Ecto neural progenitor cell (in vitro differentiated cells): ENCODE measurements around the gene SUSD6.

Experiments
- DNase-seq: peaks from one replicate; pipeline ENCODE4 v3.0.0-alpha.2; 2018; ENCODE audit warnings: low spot score

The SUSD6 gene, protein sequence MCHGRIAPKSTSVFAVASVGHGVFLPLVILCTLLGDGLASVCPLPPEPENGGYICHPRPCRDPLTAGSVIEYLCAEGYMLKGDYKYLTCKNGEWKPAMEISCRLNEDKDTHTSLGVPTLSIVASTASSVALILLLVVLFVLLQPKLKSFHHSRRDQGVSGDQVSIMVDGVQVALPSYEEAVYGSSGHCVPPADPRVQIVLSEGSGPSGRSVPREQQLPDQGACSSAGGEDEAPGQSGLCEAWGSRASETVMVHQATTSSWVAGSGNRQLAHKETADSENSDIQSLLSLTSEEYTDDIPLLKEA

DNA sequence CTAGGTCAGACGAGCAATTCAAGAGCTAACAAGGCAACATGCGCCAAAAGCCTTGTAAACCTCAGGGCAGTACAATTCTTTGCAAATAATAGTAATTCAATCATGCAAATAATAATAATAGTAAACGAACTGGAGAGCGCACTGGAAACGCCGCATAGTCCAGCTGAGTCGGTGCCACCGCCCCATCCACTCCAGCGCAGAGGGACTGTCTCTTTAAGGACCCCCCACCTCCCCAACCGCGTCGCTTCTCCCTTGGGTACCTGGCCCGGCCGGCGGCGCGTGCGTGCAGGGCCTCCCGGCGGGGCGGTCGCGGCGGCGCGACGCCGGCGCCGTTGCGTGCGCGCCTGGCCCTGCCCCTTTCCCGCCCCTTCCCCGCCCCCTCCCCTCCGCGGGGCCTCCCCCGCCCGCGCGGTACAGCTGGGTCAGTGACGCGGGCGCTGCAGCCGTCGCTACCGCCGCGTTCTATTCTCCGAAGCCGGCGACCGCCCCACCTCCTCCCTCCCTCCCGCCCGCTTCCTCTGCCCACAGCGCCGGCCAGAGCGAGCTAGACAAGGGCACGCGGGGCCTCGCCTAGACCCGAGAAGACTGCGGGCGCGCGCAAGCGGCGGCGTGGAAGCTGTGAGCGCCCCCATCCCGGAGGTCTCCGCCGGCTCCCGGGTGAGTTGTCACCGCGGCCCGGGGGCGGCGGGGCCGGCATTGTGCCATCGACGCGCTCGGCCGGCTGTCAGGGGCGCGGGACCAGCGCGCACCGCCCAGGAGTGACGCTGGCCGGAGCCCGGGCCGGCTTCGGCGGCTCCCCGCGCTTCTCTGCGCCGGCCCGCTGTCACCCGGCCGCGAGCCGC lies at the start of gene SUSD6:
Gene SUSD6 (plus strand): TSS at position 425 of the 842 bp plus-strand sequence. CDS start 46,997 bp downstream, outside the sequence.
- DNase-seq, result peak; percentile 91

DNA sequence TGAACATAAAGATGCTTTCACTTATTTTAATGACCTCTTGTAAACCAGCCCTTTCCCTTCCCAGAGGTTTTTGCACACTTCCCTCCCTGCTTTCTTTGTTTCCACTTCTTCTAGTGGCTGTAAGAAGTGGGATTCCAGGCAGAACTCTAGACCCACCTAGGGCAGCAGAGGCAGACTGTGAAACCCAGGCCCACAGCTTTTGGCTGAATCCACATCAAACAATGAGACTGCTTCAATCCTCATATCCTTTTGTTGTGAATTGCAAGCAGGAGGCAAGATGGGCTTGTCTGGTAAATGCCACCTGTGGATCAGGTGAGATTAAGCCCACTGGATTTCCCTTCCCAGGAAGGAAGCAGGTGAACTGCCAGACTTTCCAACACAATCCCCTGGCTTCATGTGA lies 49.5 kb upstream of the SUSD6 start:
- no peak for DNase-seq

DNA sequence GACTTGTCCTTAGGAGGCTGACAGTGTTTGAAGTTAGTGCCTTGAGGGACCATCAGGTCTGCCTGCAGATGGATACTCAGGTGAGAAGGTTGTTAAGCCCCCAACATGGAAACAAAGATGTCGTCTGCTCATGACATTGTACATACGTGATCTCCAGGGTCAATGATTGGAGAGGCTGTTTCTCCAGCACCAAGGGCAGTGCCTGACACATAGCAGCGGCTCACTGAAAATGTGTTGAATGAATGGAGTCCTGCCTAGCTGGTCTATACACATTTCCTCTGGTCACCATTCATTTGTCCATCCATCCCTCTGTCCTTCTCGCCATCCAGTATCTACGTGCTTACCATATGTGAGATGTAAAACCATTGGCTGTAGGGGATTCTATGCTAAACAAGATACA lies 43.8 kb upstream of the SUSD6 start:
- DNase-seq, result no peak

DNA sequence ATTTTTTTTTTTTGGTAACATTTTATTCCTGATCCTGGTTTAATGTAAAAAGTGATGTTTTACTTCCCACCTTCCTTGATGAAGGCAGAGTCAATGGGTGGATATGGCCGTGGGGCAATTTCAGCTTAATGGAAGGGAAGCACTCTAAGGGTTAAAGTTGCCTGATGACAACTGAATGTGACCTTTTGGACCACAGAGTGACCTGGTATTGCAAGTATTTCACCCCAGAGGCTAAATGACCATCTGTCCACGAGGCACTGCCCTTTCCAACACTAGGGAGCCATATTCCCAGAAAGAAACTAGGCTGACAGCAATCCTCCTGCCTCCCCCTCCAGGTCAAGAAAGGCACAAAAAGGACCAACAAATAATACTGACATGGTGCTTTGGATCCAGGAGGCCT lies 41.5 kb upstream of the SUSD6 start:
- no peak for DNase-seq

DNA sequence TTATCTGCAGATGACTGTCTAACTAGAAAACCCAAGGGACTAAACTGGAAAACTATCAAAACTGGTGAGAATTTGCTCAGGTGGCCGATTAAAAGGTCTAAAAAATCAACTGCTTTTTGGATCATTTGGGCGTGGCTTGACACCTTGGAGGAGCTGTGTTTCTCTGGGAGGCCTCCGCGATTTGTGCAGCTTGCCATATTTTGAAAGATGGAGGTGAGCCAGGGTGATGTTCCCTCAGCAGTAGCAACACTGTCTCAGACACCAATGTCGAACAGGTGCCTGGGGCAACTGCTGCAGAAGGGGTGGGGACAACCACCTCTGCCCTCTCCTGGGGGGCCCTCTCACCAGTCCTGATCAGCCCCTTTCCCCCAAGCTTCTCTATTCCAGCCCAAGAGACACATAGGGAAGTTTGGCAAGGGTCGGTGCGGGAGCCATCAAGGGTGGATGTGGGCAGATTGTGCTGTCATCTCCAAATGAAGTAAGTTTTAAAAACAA lies 40.5 kb upstream of the SUSD6 start:
- no peak for DNase-seq

DNA sequence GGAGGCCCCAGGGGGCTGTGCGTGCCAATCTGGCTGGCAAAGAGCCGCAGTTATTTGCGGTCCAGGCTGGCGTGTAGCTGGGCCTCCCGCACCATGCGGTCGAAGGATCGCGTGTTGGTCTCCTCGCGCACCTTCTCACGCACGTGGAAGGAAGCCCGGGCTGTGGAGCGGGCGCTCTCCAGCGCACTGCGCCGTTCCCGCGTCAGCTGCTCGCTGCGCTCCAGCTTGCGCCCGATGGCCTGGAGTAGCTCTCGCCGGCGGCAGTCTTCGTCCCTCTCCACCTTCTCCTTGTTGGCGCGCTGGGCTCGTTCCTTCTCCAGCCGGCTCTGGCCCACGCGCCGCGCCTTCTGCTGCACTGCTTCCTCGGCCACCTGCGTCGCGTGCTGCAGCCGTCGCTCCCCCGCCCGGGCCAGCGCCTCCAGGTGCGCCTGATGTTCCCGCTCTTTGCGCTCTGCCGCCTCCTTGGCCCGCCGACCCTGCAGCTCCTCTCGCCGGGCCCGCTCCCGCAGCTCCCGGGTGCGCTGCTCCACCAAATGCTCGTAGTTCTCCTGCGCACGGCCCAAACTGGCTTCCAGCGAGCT lies 39.9 kb upstream of the SUSD6 start:
- DNase-seq, result no peak

DNA sequence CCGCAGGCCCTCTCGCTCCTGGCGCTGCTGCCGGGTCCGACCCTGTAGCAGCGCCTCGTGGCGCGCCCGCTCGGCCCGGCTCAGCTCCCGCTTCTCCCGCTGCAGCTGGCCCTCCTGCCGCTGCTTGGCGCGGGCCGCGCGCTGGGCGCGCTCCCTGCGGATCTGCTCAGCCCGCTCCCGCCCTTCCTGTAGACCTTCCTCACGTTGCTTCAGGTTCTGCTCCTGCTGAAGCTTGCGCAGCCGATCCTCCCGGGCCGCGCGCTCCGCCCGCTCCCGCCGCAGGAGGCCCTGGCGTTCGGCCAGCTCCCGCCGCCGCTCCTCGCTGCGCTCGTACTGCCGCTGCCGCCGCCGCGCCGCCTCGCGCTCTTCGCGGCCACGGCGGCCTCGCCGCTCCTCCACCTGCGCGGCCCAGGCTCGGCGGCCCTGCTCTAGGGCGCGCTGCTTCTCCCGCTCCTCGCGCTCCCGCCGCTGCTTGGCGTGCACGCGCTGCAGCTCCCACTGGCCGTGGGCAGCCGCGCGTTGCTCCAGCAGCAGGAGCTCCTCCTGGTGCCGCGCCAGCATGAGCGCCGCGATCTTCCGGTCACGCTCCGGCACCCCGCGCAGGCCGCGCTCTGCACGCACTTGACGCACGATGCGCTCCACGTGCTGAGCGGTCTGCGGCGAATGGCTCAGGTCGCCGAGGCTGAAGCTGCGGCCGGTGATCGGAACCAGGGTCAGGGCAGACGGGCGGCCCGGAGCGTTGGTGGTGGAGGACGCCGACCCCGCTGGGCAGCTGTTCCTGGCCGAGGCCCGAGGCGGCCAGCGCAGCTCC lies 39.2 kb upstream of the SUSD6 start:
- DNase-seq, result no peak

DNA sequence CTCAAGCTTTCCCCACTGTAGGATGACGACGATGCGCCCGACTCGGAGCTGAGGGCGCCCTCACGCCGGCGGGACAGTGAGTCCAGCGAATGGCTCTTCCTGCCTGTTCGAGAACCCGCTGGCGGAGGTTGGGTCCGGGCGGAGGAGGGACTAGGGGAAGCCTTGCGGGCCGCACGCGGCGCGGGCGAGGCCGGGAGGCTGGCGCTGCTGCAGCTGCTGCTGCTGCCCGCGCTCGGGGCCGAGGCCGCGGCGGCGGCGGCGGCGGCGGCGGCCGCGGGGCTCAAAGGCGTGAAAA lies 38.6 kb upstream of the SUSD6 start:
- no peak for DNase-seq

DNA sequence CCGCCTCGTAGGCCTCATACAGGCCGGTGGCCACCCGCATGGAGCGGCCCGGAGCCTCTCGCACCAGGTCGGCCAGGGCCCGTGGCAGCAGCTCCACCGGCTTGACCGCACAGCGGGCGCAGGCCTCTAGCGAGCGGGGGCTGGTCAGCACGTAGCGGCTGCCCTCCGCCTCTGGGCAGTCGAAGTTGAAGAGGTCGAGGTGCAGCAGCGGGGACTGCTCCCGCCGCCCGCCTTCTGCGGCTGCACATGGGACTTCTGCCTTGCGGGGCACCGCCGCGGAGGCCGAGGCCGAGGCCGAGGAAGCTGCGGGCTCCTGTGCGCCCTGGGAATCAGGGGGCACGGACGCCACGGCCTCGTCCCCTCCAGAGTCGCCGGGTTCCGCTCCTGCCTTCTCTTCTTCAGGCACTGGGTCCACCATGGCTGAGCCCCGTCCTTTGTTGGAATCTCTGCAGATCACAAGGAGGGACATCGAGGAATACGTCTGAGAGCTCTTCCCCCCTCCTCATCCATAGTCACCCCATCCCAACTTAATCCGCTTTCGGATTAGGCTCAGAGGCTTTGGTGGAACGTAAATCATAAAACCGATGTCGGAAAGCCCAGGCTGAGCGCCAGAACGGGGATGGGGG lies 38.1 kb upstream of the SUSD6 start:
- DNase-seq, result no peak

DNA sequence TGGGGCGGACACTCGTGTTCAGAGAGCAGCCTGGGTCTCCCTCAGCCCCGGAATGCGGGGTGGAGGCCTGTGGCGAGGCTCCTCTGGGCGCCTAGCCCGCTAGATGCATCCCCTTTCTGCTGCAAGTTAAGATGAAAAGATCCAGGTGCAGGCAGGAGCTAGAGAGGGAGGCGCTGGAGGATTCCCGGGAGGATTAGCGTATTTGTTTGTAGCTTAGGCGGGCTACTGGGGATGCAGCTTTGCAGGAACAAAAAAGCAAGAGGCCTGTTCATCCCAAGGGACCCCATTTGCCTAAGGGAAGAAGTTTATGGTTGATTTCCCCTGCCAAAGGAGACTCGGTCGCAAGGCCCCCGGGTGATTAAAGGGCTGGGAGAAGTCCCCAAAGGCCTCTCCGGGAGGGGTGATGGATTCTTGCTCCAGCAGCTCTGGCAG lies 37.5 kb upstream of the SUSD6 start:
- peak; percentile 81 for DNase-seq

DNA sequence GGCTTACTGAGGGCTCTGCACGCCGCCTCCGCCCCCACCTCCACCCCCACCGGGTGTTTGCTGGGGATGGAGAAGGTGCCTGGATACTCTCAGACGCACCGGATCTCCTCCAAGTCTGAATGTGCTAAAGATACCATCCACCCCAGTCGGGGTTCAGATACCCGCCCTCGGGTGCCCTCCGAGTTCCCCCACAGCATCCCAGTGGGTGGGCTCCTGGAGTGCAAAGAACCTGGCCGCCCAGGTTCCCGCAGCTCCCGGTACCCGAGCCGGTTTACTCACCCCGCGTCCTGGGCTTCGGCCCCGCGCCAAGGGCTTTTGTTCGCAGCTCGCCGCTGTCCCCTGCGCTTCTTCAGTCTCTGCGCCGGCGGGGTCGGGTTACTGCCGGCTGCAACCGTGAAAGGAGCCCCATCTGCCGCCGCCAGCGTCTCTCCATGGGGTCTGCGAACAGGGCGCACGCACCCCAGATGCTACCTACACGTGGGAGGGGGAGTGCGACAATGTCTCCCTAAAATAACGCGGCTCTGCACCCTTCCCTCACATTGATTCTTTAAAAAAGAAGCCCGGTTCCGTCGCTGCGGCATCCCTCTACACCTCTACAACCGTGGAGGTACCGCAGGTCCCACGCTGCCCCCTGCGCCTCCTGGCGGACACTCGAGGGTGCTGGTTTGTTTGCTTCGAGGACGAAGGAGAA lies 37.0 kb upstream of the SUSD6 start, which contains the start of gene CCDC177:
Gene CCDC177 (minus strand): TSS at position 609 of the 691 bp plus-strand sequence. CDS start 1,249 bp downstream, outside the sequence.
- peak; percentile 86 for DNase-seq

DNA sequence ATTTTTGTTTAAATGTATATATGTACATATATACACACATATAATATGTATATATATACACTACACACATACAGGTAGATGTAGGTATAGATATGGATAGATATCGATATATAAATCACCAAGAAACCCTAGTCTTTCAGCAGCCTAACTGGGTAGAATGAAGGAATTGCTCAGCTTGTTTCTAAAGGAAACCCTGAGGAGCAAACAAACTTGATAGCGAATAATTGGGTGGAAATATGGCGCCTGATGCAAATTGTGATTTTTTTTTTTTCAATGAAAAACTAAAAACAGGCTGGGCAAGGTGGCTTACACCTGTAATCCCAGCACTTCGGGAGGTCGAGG lies 36.5 kb upstream of the SUSD6 start:
- DNase-seq, result no peak

DNA sequence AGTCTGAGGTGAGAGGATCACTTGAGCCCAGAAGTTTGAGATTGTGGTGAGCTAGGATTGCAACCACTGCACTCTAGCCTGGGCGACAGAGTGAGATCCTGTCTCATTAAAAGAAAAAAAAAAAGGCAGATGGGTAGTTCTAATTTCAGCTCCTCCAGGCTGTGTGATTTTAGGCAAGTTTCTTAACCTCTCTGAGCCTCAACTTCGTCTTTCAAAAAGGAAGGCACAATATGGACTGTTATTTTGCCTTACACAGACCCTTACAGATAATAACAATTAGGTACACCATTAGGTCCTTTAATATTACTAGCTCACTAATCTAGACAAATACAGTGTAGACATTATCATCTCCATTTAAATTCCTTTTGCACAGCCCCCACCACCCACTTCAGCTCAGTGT lies 31.9 kb upstream of the SUSD6 start:
- DNase-seq, result no peak

DNA sequence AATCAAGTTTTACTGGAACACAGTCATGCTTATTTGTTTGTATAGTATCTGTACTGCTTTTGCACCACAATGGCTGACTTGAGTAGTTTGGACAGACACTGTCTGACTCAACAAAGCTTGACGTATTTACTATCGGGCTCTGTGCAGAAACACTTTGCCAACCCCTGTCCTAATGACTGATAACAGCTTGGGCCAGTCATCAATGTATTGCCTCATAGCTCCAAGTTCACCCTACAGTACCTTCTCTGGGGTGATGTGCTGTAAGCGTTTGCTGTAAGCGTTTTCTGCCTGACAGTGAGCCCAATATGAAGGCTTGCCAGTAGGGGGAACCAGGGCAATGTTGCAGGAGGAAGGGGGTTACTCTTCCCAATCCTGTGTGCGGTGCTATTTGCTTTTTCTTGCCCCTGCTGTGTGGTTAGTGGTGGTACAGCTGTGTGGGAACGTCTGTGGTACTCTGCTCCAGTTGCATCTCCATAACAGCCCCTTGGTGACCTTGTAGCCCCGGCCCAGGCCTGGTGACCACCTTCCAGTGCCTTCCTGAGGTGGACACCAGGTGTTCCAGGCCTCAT lies 31.3 kb upstream of the SUSD6 start:
- peak; percentile 68 for DNase-seq

DNA sequence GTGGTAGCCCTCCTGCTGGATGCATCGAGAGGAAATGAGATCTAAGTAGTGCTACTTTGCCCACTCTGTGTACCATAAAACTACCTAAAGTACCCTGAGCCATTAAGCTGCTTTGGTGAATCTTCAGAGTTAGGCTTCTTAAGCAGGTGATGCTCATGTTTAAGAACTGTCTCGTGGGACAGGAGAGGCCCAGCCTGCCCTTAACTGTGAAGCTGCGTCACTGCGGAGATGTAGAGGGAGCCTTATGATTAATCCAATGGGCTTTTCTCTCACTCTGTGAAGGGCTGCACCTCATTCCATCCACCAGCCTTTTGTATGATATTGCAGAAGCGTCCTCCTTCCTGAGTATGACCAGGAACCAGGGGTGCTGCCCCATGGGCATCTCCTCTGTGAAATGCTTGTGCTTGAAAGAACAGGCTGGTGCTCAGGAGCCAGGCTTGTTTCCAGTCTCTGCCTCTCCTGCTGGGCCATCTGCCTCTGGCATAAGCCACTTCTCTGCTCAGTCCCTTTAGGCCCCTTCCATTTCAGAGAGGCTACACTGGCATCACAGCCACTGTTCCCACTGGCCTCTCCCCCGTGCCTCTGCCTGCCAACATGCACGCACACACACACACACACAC lies 30.0 kb upstream of the SUSD6 start:
- no peak for DNase-seq

DNA sequence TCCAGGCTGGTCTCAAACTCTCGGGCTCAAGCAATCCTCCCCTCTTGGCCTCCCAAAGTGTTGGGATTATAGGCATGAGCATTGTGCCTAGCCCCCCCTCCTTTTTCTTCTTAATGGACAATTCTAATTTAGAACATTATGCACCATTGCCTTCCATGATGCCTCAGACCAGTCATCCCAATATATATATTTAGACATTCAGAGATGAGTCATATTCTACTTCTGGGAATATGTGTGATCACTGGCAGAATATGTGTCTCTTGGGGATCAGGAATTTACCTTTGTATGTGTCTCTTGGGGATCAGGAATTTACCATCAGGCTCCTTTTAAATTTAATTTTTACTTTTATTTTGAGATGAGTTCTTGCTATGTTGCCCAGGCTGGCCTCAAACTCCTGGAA lies 29.2 kb upstream of the SUSD6 start:
- DNase-seq, result no peak

DNA sequence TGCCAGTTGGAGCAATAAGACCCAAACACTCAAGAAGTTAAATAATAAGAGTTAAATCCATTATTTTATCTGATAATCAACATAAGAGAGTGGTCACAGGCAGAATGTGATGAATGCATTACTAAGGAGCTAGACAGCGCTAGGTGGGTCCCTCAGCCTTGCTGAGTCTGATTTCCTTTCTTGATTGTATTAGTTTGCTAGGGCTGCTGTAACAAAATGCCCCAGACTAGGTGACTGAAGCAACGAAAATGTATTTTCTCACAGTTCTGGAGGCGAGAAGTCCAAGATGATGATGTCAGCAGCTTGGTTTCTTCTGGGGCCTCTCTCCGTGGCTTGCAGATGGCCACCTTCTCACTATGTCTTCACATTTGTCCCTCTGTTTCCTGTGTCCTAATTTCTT lies 28.6 kb upstream of the SUSD6 start:
- DNase-seq, result no peak

DNA sequence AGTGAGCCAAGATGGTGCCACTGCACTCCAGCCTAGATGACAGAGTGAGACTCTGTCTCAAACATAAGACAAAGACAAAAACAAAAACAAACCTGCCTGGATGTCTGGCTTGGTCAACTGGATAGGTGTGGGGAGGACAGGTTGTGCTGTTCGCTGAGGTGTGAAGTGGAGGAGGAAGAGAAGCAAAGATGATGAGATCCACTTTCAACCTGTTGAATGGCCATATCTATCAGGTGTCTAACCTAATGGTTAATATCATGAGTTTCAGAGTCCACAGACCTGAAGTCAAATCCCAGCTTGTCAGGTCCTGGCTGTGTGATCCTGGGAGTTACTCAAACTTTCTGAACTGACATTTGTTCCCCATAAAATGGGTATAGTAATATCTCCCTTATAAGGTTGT lies 27.0 kb upstream of the SUSD6 start:
- no peak for DNase-seq

DNA sequence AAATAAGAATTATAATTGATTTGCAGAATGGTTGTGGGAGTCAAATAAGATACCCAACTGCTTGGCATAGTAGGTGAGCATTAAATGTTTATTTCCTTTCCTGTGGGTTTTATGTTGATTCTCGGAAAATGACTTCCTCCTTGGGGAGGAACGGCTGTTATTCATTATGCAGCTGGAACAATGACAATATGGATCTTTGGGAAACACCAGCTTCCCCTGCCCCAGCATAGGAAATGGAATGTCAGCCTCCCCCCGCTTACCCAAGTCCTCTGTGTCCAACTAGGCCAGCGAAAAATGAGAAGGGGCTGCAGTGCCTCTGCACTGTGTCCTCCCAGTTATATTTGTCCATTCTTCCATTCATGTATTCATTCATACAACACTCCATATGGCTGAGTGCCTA lies 25.0 kb upstream of the SUSD6 start:
- DNase-seq, result no peak

DNA sequence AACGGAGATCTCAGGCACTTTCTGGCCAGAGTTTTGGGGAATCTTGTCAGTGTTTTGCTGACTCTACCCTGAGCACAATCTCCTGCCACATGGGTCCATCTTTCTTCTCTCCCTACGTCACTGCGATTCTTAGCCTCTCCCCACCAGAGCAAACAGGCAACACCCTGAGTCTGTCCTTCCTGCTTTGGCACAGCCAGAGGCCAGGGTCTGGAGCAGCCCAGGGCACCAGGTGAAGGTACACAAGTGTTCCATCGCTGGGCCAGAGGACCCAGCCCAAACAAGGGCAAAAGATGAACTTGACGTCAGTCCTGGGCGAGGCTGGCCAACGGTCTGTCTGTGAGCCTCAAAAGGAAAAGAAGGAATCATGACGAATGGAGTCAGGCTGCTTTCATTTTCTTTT lies 24.0 kb upstream of the SUSD6 start:
- no peak for DNase-seq
